NOMO-1 (cell line): ENCODE results near the gene NIPAL4.
A peak's percentile ranks its signal among the peaks of the same experiment; 100 is the strongest.
"Not testable (repeated sequence)": the region's sequence is repeated elsewhere in the genome, so short reads cannot be mapped to it uniquely, and the experiment has no call there.

Source experiments
- DNase-seq, 2 experiments: peaks; one replicate each; lab custom pipeline; 2025; ENCODE audit not compliant: unreplicated experiment in 2 of 2; lab: John Stamatoyannopoulos, UW

NIPAL4 gene

DNA sequence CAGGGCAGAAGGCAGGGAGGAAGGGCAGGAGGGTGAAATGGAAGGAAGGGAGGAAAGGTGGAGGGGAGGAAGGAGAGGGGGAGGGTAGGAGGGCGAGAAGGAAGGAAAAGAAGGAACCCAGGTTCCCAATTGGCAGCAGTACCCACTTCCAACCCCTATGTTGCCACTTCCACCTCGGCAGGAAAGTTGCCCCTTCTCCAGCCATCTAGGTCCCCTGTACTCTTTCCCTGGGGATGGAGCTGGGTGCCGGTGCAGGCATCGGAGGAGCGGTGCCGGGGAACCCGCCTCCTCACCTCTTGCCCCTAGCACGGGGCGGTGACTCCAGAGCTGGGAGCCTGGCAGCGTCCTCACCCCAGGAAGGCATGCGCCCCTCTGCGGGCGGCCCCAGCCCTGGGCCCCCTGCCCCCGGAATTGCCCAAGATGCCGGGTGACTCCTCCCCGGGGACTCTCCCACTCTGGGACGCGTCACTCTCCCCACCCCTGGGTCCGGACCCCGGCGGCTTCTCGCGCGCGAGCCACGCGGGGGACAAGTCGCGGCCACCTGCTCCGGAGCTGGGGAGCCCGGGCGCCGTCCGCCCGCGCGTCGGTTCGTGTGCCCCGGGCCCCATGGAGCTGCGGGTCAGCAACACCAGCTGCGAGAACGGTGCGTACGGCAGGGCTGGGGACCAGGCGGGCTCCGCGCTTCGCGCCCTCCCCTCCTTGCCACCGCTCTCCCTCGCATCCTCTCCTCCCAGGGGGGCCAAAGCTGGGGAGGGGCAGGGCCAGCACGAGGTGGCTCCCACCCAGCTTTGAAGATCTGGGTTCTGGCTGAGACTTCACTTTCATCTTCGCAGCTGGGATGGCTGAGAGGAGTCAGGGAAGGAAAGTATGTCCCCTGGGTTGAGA, at the start of gene NIPAL4:
Gene NIPAL4 (plus strand): TSS at position 499 of the 885 bp plus-strand sequence. CDS start 108 bp downstream, at position 607.
- DNase-seq = no peak

- DNase-seq = no peak
These were observed 44.2 kb upstream of the NIPAL4 start for GRCh38 chr5:157415838-157416237.

DNA sequence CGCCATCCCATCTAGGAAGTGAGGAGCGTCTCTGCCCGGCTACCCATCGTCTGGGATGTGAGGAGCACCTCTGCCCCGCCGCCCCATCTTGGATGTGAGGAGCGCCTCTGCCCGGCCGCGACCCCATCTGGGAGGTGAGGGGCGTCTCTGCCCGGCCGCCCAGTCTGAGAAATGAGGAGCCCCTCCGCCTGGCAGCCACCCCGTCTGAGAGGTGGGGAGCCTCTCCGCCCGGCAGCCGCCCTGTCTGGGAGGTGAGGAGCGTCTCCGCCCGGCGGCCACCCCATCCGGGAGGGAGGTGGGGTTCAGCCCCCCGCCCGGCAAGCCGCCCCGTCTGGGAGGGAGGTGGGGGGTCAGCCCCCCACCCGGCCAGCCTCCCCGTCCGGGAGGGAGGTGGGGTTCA, 40.5 kb upstream of the NIPAL4 start:
- DNase-seq = not testable (repeated sequence)

- not testable (repeated sequence) for DNase-seq
These were observed 30.1 kb upstream of the NIPAL4 start for GRCh38 chr5:157429920-157430319.

DNA sequence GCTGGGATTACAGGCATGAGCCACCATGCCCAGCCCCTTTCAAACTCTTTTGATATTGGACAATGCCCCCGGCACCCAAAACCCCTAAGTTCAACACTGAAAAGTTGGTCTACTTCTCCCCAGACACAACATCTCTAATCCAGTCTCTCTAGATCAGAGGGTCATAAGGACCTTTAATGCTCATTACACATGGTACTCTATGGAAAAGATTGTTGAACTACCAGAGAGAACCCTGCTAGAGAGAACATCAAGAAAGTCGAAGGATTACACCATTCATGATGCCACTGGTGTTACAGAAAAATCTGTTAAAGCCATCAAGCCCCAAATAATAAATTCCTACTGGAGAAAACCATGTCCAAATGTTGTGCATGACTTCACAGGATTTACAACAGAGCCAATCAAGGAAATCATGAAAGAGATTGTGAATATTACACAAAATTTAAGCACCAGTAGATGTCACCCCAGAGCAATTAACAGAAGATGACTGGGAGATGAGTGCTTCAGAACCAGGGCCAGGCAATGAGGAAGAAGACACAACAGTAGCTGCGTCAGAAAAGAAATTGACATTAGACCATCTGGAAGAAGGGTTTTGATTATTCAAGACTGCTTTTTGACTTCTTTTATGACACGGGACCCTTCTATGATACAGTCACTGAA, 28.3 kb upstream of the NIPAL4 start:
- peak; percentile 58 to 87 for DNase-seq

DNA sequence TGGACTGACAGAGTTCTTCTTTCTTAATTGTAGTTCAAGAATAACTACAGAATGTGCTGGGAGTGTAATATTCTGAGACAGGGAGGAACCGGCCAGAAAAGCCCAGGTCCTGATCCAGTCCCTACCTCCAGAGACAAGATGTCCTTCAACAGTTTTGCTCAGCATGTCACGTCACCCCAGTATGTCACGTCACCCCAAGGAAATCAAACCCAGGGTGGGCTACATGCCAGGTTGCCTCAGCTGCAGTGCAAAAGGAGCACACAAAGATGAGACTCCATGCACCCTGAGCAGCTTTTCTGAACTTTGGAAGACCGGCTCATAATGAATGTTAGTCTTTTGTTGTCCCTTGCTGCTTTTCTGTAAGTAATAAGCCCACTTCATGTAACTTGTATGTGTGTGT, 25.9 kb upstream of the NIPAL4 start:
- DNase-seq = no peak

GRCh38 chr5:157443041-157443549, 16.9 kb upstream of the NIPAL4 start:
- no peak for DNase-seq

DNA sequence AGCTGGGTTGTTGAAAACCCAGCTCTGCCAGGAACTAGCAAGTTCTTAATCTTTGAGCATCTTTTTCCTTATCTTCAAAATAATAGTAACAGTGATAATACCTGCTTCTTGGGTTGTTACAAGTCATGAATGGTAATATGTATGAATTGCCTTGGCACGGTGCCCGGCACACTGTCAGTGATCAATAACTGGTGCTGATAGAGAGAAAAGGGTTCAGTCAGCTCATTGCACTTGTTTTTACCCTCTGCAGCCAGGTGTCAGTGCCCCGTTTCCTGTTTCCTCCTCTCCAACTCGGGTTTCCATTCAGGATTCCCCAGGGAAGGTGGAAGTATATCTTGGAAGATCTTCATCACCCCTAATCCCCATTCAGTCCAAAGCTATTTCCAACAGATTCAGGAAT, 15.8 kb upstream of the NIPAL4 start:
- no peak for DNase-seq

DNA sequence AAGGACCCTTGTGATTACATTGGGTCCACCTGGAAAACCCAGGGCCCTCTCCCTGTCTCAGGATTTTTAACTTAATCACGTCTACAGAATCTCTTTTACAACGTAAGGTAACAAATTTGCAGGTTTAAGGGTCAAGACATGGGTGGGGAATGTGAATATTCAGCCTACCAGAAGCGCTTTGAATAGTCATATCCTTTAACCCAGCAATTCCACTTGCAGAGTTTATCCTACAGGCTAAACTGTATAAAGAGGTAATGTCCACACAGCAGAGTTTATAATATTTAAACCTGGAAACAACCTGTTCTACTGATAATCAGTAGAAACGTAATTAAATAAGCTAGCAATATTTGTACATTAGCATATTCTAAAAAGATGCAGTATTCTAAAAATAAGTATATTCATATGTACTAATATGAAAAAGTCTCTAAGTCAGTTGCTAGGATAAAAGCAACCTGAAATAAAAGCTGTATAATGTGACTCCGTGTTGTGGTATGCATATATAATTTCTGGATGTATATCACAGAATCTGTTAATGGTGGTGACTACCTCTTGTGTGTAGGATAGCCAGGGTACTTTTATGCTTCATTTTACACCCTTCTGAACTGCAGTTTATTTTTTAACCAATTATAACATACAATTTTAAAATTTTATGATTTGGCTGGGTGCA, 14.1 kb upstream of the NIPAL4 start:
- no peak for DNase-seq

GRCh38 chr5:157446412-157446935, 13.5 kb upstream of the NIPAL4 start:
- peak in 1 of 2 experiments; percentile 28 for DNase-seq

DNA sequence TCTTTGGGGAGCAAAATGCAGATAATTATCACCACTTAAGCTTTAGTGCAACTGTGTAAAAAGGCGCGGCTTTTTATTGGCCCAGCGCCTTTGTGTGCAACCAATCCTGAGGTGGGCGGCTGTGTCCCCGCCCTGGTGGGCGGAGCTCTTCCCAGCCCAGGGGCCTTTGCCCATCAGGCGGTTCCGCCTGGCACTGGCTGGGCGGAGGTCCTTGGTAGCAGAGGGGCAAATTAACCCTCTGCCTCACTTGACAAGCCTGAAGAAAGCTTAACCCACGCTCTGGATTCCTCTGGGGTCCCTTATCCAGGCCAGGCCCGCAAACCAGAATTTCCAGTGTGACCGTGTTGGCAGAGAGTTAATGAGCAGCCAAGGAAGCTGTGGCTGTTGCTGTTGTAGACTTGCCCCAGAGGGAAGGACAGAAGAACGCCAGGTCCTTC, 12.8 kb upstream of the NIPAL4 start:
- no peak for DNase-seq

GRCh38 chr5:157449011-157449723, 10.8 kb upstream of the NIPAL4 start:
- DNase-seq = no peak

- no peak for DNase-seq
These were observed 10.0 kb upstream of the NIPAL4 start for GRCh38 chr5:157450024-157450423.

DNA sequence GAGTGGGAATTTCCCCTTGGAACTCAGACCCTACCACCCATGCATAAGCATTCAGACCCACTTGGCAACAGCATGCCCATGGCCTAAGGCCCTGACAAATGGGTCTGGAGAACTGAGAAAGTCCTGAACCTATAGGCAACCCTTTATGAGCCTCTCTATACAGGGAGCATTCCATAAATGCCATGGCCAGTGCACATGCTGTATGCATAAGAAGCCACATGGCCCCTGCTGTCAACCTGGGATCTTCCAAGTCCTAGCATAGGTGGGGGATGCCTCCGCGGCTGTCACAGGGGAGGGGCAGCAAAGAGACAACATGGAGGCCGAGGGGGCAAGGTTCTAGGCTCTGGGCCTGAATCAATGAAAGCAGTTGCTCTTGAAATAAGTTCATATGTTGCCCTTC, 8.2 kb upstream of the NIPAL4 start:
- DNase-seq = no peak

GRCh38 chr5:157454273-157454672, 5.7 kb upstream of the NIPAL4 start:
- no peak for DNase-seq

- no peak for DNase-seq
These were observed 5.0 kb upstream of the NIPAL4 start for GRCh38 chr5:157455057-157455456.

DNA sequence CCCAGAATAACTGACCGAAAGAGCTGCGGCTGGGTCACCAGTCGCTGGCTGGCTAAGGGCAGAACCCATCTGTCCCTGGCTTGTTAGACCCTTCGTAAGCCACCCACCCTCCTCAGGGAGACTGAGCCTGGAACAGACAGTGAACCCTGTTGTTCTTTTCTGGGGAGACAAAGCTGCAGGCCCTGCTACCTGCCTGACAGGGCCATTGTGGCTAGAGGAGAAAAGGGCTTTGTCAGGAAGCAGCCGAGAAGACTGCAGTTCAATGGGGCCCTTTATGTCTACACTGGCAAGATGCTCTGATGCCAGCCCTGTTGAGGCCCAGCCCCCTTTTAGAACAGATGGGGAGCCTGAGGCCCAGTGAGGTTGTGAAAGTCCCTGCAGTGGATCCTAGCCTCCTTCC, 3.7 kb upstream of the NIPAL4 start:
- DNase-seq = no peak

DNA sequence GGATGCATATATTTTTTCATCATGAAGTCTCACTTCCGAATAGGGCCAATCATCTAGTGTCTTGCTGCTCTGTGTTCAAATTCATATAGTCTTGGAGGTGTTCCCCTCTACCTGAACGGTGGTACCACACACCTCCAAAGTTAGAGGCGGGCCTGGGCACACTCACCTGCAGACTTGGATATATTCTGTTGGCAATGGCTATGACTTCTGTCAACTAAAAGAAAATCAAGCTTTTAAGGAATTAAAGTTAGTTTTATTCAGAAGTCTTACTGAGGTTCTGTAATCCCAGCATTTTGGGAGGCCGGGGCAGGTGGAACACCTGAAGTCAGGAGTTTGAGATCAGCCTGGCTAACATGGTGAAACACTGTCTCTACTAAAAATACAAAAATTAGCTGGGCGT, 2.6 kb upstream of the NIPAL4 start:
- DNase-seq = no peak

GRCh38 chr5:157458835-157459234, 1.2 kb upstream of the NIPAL4 start:
- DNase-seq = no peak
